Peyer's patch (tissue), 4 donors: ENCODE data around the gene PMEL.

Source experiments
- POLR2A ChIP-seq, 2 donors: fragments of 450-650 bp; IDR thresholded peaks; one replicate each; pipeline ENCODE4 v1.5.1; 2017; ENCODE audit warnings: antibody characterized with exemption in 2 of 2, mild to moderate bottlenecking in 2 of 2, moderate library complexity in 2 of 2
- TF ChIP-seq, protein P1 (sequence below), 6 experiments: fragments of 450-650 bp in 4 of 6; fragments of 200-600 bp in 2 of 6; sonication (generic) in 1 of 6; IDR thresholded peaks; one replicate each; pipeline ENCODE4 v1.5.1; 2017 to 2019; ENCODE audit warnings: antibody characterized with exemption in 6 of 6, mild to moderate bottlenecking in 3 of 6, moderate library complexity in 1 of 6

DNA sequence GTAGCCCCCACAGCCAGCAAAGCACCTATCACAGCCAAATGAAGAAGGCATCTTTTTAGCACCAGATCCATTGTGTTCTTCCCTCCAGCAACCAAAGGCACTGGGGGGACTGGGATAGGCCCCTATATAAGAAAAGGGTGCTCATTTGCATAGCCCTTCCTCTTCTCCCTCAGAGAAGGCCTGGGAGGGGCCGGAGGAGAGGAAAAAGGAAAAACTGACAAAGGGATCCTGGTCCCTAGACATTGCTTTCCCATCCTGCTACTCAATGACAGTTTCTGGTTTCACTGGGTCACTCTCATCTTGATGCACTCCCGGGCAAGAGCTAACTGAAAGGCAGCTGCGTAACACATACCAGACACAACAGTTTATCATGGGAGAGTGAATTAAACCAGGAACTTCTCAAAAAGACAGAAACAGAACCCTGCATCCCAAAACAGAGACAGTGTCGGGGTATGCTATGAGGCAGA, at the start of gene PMEL:
- no peak for TF ChIP-seq POLR2A (IDR thresholded peaks at IDR 0.05)
- TF ChIP-seq, protein P1, sequence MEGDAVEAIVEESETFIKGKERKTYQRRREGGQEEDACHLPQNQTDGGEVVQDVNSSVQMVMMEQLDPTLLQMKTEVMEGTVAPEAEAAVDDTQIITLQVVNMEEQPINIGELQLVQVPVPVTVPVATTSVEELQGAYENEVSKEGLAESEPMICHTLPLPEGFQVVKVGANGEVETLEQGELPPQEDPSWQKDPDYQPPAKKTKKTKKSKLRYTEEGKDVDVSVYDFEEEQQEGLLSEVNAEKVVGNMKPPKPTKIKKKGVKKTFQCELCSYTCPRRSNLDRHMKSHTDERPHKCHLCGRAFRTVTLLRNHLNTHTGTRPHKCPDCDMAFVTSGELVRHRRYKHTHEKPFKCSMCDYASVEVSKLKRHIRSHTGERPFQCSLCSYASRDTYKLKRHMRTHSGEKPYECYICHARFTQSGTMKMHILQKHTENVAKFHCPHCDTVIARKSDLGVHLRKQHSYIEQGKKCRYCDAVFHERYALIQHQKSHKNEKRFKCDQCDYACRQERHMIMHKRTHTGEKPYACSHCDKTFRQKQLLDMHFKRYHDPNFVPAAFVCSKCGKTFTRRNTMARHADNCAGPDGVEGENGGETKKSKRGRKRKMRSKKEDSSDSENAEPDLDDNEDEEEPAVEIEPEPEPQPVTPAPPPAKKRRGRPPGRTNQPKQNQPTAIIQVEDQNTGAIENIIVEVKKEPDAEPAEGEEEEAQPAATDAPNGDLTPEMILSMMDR (IDR thresholded peaks at IDR 0.05) = no peak
